ENCODE measurements around the gene LIM2. TPM values are rescaled to one million over a fixed set of nuclear protein-coding genes. Genes with fewer than 3 reads are reported as not detected.
A peak's percentile ranks its signal among the peaks of the same experiment; 100 is the strongest.

The LIM2 gene
- polyA plus RNA-seq, 5 donors = not detected

- peak; percentile 76 to 82 for DNase-seq
Observed at GRCh38 chr19:51339687-51340656, 47.8 kb downstream of the LIM2 start.

GRCh38 chr19:51339313-51339686 lies 48.5 kb downstream of the LIM2 start:
- DNase-seq = no peak

- DNase-seq = peak; percentile 54 to 67
Observed at GRCh38 chr19:51338563-51339312, 49.0 kb downstream of the LIM2 start.

GRCh38 chr19:51337861-51338562 lies 49.8 kb downstream of the LIM2 start:
- DNase-seq = no peak

- DNase-seq = no peak
Observed at GRCh38 chr19:51337141-51337860, 50.5 kb downstream of the LIM2 start.

GRCh38 chr19:51333836-51334460 lies 53.8 kb downstream of the LIM2 start:
- DNase-seq = no peak

GRCh38 chr19:51331716-51332115 lies 56.1 kb downstream of the LIM2 start:
- no peak for DNase-seq

GRCh38 chr19:51331193-51331592 lies 56.6 kb downstream of the LIM2 start:
- no peak for DNase-seq

GRCh38 chr19:51330366-51330765 lies 57.4 kb downstream of the LIM2 start:
- no peak for DNase-seq

Other genes starting within 250 kb of the LIM2 start
- under 1 TPM; 0.54 to 0.82 (median 0.66) TPM for gene SIGLEC7, start 245.7 kb downstream of the LIM2 start, polyA plus RNA-seq (ENCODE audit: insufficient read depth in 1 of 5, insufficient read length in 5 of 5, low replicate concordance in 1 of 5)
- 1 to 10 TPM; 2.5 to 4.2 (median 3.5) TPM for gene CD33, start 162.9 kb downstream of the LIM2 start, polyA plus RNA-seq (ENCODE audit: insufficient read depth in 1 of 5, insufficient read length in 5 of 5, low replicate concordance in 1 of 5)
- gene SIGLECL1, start 136.9 kb downstream of the LIM2 start, polyA plus RNA-seq (ENCODE audit: insufficient read depth in 1 of 5, insufficient read length in 5 of 5, low replicate concordance in 1 of 5) = not detected
- 1 to 10 TPM in 4 of 5 donors, under 1 TPM in 1; 0.63 to 2.5 (median 2.1) TPM for gene IGLON5, start 76.3 kb downstream of the LIM2 start, polyA plus RNA-seq (ENCODE audit: insufficient read depth in 1 of 5, insufficient read length in 5 of 5, low replicate concordance in 1 of 5)
- 1 to 10 TPM; 3.2 to 5.3 (median 3.8) TPM for gene VSIG10L, start 45.8 kb downstream of the LIM2 start, polyA plus RNA-seq (ENCODE audit: insufficient read depth in 1 of 5, insufficient read length in 5 of 5, low replicate concordance in 1 of 5)
- 10 to 100 TPM; 37.7 to 56.2 (median 43.0) TPM for gene ETFB, start 21.6 kb downstream of the LIM2 start, polyA plus RNA-seq (ENCODE audit: insufficient read depth in 1 of 5, insufficient read length in 5 of 5, low replicate concordance in 1 of 5)
- gene CLDND2, start 19.0 kb downstream of the LIM2 start, polyA plus RNA-seq (ENCODE audit: insufficient read depth in 1 of 5, insufficient read length in 5 of 5, low replicate concordance in 1 of 5) = 1 to 10 TPM in 4 of 5 donors, under 1 TPM in 1; 0.83 to 2.2 (median 1.6) TPM
- 1 to 10 TPM; 3.2 to 8.0 (median 5.7) TPM for gene NKG7, start 15.3 kb downstream of the LIM2 start, polyA plus RNA-seq (ENCODE audit: insufficient read depth in 1 of 5, insufficient read length in 5 of 5, low replicate concordance in 1 of 5)
- gene C19orf84, start 2.6 kb upstream of the LIM2 start, polyA plus RNA-seq (ENCODE audit: insufficient read depth in 1 of 5, insufficient read length in 5 of 5, low replicate concordance in 1 of 5) = under 1 TPM; 0.12 to 0.28 (median 0.23) TPM
- 1 to 10 TPM in 4 of 5 donors, under 1 TPM in 1; 0.91 to 1.7 (median 1.4) TPM for gene SIGLEC10, start 29.7 kb upstream of the LIM2 start, polyA plus RNA-seq (ENCODE audit: insufficient read depth in 1 of 5, insufficient read length in 5 of 5, low replicate concordance in 1 of 5)
- gene SIGLEC8, start 70.5 kb upstream of the LIM2 start, polyA plus RNA-seq (ENCODE audit: insufficient read depth in 1 of 5, insufficient read length in 5 of 5, low replicate concordance in 1 of 5) = under 1 TPM in 2 of 5 donors, not detected in 3; 0.05 to 0.06 TPM
- not detected for gene CEACAM18, start 90.6 kb upstream of the LIM2 start, polyA plus RNA-seq (ENCODE audit: insufficient read depth in 1 of 5, insufficient read length in 5 of 5, low replicate concordance in 1 of 5)
- gene SIGLEC12, start 113.8 kb upstream of the LIM2 start, polyA plus RNA-seq (ENCODE audit: insufficient read depth in 1 of 5, insufficient read length in 5 of 5, low replicate concordance in 1 of 5) = under 1 TPM in 2 of 5 donors, not detected in 3; 0.28 to 0.49 TPM
- under 1 TPM in 4 of 5 donors, not detected in 1; 0.13 to 0.32 (median 0.23) TPM for gene SIGLEC6, start 143.7 kb upstream of the LIM2 start, polyA plus RNA-seq (ENCODE audit: insufficient read depth in 1 of 5, insufficient read length in 5 of 5, low replicate concordance in 1 of 5)
- gene ZNF175, start 183.3 kb upstream of the LIM2 start, polyA plus RNA-seq (ENCODE audit: insufficient read depth in 1 of 5, insufficient read length in 5 of 5, low replicate concordance in 1 of 5) = 10 to 100 TPM; 11.1 to 22.4 (median 19.3) TPM
- gene SIGLEC5, start 242.4 kb upstream of the LIM2 start, polyA plus RNA-seq (ENCODE audit: insufficient read depth in 1 of 5, insufficient read length in 5 of 5, low replicate concordance in 1 of 5) = 1 to 10 TPM in 1 of 5 donors, under 1 TPM in 3, not detected in 1; 0.31 to 1.2 (median 0.50) TPM